ENCODE data around the gene MPRIP.

DNA sequence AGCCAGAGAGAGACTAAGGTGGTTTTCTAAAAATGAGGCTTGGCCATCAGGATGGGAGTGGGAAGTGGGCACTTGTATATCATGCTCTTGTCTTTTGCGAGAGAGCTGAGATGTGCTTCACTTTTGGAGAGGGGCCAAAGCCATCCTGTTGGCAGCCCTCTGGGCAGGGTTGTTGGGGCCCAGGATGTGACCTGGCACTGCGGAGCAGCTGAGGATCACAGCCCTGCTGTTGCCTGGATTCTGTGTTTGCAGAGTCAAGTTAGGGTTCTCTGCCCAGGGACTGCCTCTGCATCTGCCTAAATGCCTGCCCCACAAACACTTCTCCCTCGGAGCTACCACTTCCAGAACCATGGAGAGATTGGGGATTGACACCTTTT, 92.7 kb downstream of the MPRIP start:
- TF ChIP-seq, protein P1, sequence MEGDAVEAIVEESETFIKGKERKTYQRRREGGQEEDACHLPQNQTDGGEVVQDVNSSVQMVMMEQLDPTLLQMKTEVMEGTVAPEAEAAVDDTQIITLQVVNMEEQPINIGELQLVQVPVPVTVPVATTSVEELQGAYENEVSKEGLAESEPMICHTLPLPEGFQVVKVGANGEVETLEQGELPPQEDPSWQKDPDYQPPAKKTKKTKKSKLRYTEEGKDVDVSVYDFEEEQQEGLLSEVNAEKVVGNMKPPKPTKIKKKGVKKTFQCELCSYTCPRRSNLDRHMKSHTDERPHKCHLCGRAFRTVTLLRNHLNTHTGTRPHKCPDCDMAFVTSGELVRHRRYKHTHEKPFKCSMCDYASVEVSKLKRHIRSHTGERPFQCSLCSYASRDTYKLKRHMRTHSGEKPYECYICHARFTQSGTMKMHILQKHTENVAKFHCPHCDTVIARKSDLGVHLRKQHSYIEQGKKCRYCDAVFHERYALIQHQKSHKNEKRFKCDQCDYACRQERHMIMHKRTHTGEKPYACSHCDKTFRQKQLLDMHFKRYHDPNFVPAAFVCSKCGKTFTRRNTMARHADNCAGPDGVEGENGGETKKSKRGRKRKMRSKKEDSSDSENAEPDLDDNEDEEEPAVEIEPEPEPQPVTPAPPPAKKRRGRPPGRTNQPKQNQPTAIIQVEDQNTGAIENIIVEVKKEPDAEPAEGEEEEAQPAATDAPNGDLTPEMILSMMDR (IDR thresholded peaks at IDR 0.05; ENCODE audit: poor library complexity), result no peak
- TF ChIP-seq EZH2phosphoT487 (IDR thresholded peaks at IDR 0.05; ENCODE audit: low read depth, severe bottlenecking, unreplicated experiment), result no peak
